HPDE6-E6E7 (cell line): ENCODE results near the gene KCTD5.
A peak's percentile ranks its signal among the peaks of the same experiment; 100 is the strongest.
"Not testable (repeated sequence)": the region's sequence is repeated elsewhere in the genome, so short reads cannot be mapped to it uniquely, and the experiment has no call there.

ENCODE experiments used
- DNase-seq: peaks from one replicate; pipeline ENCODE4 v3.0.0; 2011; ENCODE audit warnings: missing footprints; ENCODE audit errors: extremely low spot score

Gene KCTD5

GRCh38 chr16:2682209-2683021, at the start of gene KCTD5:
Gene KCTD5 (plus strand): TSS chr16:2682523. CDS start chr16:2682549, 26 bp downstream.
- peak; percentile 95 for DNase-seq

- DNase-seq = not testable (repeated sequence)
These were observed 43.1 kb upstream of the KCTD5 start for GRCh38 chr16:2639071-2639721.

- not testable (repeated sequence) for DNase-seq
These were observed 42.6 kb upstream of the KCTD5 start for GRCh38 chr16:2639722-2640072.

GRCh38 chr16:2642561-2642960, 39.8 kb upstream of the KCTD5 start:
- not testable (repeated sequence) for DNase-seq

GRCh38 chr16:2644754-2645453, 37.4 kb upstream of the KCTD5 start:
- DNase-seq = not testable (repeated sequence)

- not testable (repeated sequence) for DNase-seq
These were observed 31.0 kb upstream of the KCTD5 start for GRCh38 chr16:2651268-2651871.

- not testable (repeated sequence) for DNase-seq
These were observed 28.4 kb upstream of the KCTD5 start for GRCh38 chr16:2653915-2654314.

GRCh38 chr16:2654949-2655348, 27.4 kb upstream of the KCTD5 start:
- DNase-seq = not testable (repeated sequence)

GRCh38 chr16:2656985-2657384, 25.3 kb upstream of the KCTD5 start:
- DNase-seq = no peak

GRCh38 chr16:2657803-2658202, 24.5 kb upstream of the KCTD5 start:
- not testable (repeated sequence) for DNase-seq

GRCh38 chr16:2659560-2659959, 22.8 kb upstream of the KCTD5 start:
- DNase-seq = not testable (repeated sequence)

GRCh38 chr16:2660014-2660662, 22.2 kb upstream of the KCTD5 start:
- not testable (repeated sequence) for DNase-seq

- not testable (repeated sequence) for DNase-seq
These were observed 21.5 kb upstream of the KCTD5 start for GRCh38 chr16:2660755-2661373.

- DNase-seq = no peak
These were observed 18.5 kb upstream of the KCTD5 start for GRCh38 chr16:2663553-2664546.

GRCh38 chr16:2664574-2664982, 17.7 kb upstream of the KCTD5 start:
- DNase-seq = no peak

- not testable (repeated sequence) for DNase-seq
These were observed 15.7 kb upstream of the KCTD5 start for GRCh38 chr16:2666671-2667070.

- not testable (repeated sequence) for DNase-seq
These were observed 12.7 kb upstream of the KCTD5 start for GRCh38 chr16:2669587-2669986.

GRCh38 chr16:2670017-2670416, 12.3 kb upstream of the KCTD5 start:
- DNase-seq = not testable (repeated sequence)

- DNase-seq = not testable (repeated sequence)
These were observed 11.1 kb upstream of the KCTD5 start for GRCh38 chr16:2671193-2671592.

- DNase-seq = no peak
These were observed 10.6 kb upstream of the KCTD5 start for GRCh38 chr16:2671741-2672140.
